Endothelial cell of umbilical vein (primary cell): ENCODE results near the gene GSE1. TPM values are rescaled to one million over a fixed set of nuclear protein-coding genes. Genes with fewer than 3 reads are reported as not detected.

Experiments used
- BruUV-seq: library from RNA; stranded (reverse); fragments of 400-500 nt; replicated peaks from 2 replicates; lab custom pipeline; 2021; lab: Mats Ljungman, UMichigan
- CTCF ChIA-PET: fragments of 300-600, 350-600 bp; sonication (Branson Sonifier 250); formaldehyde crosslinking; loops from one replicate; lab custom pipeline; 2021; ENCODE audit warnings: antibody characterized with exemption, inconsistent platforms; lab: Charles Lee
- POLR2A ChIA-PET: fragments of 300-600, 350-600 bp; sonication (Branson Sonifier 250); formaldehyde crosslinking; loops from one replicate; lab custom pipeline; 2021; ENCODE audit warnings: antibody characterized with exemption, inconsistent platforms; lab: Charles Lee
- DNase-seq: peaks from one replicate; pipeline ENCODE4 v3.0.0-alpha.2; 2011; ENCODE audit warnings: low read depth, low spot score
- FAIRE-seq: peaks from 2 replicates; lab custom pipeline; 2011; peaks lifted over from hg19 to GRCh38; lab: Jason Lieb, UNC
- H2AFZ ChIP-seq: 2 replicates; pipeline ENCODE4 v1.6.0; 2012; ENCODE audit warnings: low read depth, low read length, control low read depth, inconsistent platforms
- H3K27ac ChIP-seq: 2 replicates; pipeline ENCODE4 v1.5.1; 2011; ENCODE audit warnings: low read depth, mild to moderate bottlenecking, control low read depth, low read length, moderate library complexity; ENCODE audit not compliant: insufficient read depth
- H3K27me3 ChIP-seq, 2 experiments: 2 replicates each; pipeline versions ENCODE4 v1.6.0 to v1.6.1; 2011; ENCODE audit warnings: low read length in 2 of 2, mixed read lengths in 1 of 2; ENCODE audit not compliant: control insufficient read depth in 2 of 2, insufficient read depth in 2 of 2
- H3K36me3 ChIP-seq, 2 experiments: 2 replicates in 1 of 2; 3 replicates in 1 of 2; pipeline ENCODE4 v1.5.1; 2011; ENCODE audit warnings: low read length in 2 of 2, mild to moderate bottlenecking in 1 of 2, moderate library complexity in 1 of 2; ENCODE audit not compliant: control insufficient read depth in 2 of 2, insufficient read depth in 2 of 2; ENCODE audit errors: extremely low read depth in 1 of 2
- H3K4me1 ChIP-seq: 3 replicates; pipeline ENCODE4 v1.5.1; 2011; ENCODE audit warnings: mild to moderate bottlenecking, low read length; ENCODE audit not compliant: control insufficient read depth, insufficient read depth; ENCODE audit errors: extremely low read depth
- H3K4me2 ChIP-seq: 2 replicates; pipeline ENCODE4 v1.6.1; 2011; ENCODE audit warnings: low read length, control low read depth, mixed read lengths; ENCODE audit not compliant: insufficient read depth
- H3K4me3 ChIP-seq, 3 experiments: fragments of 200-600 bp in 1 of 3; sonication (generic), shearing (Covaris generic) in 1 of 3; replicated peaks in 1 of 3; 2 replicates each; pipeline ENCODE4 v1.5.1; 2011 to 2016; ENCODE audit warnings: control low read depth in 3 of 3, low read length in 3 of 3, mild to moderate bottlenecking in 2 of 3, inconsistent platforms in 1 of 3, low read depth in 1 of 3, moderate library complexity in 1 of 3; ENCODE audit not compliant: insufficient read depth in 1 of 3
- H3K79me2 ChIP-seq: 2 replicates; pipeline ENCODE4 v1.6.0; 2012; ENCODE audit warnings: low read length, inconsistent platforms; ENCODE audit not compliant: control insufficient read depth, insufficient read depth
- H3K9ac ChIP-seq: replicated peaks from 2 replicates; pipeline ENCODE3; 2011; ENCODE audit warnings: low read length, control low read depth; ENCODE audit not compliant: insufficient read depth; ENCODE audit errors: extremely low read depth
- H3K9me1 ChIP-seq: replicated peaks from 3 replicates; pipeline ENCODE4 v1.6.0; 2011; ENCODE audit warnings: mild to moderate bottlenecking, low read length; ENCODE audit not compliant: control insufficient read depth, insufficient read depth; ENCODE audit errors: extremely low read depth
- H3K9me3 ChIP-seq: replicated peaks from 2 replicates; pipeline ENCODE4 v1.5.1; 2012; ENCODE audit warnings: low read length, inconsistent platforms; ENCODE audit not compliant: control insufficient read depth, insufficient read depth
- H4K20me1 ChIP-seq: replicated peaks from 2 replicates; pipeline ENCODE3; 2011; ENCODE audit warnings: mild to moderate bottlenecking, low read length; ENCODE audit not compliant: control insufficient read depth, insufficient read depth; ENCODE audit errors: extremely low read depth
- CTCF ChIP-seq, 2 donors: IDR thresholded peaks; 1 replicate in 1 of 2; 2 replicates in 1 of 2; pipeline ENCODE4 v1.5.1; 2011; ENCODE audit warnings: low read length in 2 of 2, mild to moderate bottlenecking in 2 of 2, moderate library complexity in 2 of 2, control low read depth in 1 of 2, inconsistent platforms in 1 of 2, low read depth in 1 of 2; ENCODE audit not compliant: insufficient read depth in 1 of 2; ENCODE audit errors: extremely low read depth in 1 of 2
- EZH2 ChIP-seq: IDR thresholded peaks from 2 replicates; pipeline ENCODE4 v1.6.1; 2012; ENCODE audit warnings: borderline replicate concordance, low read depth, mild to moderate bottlenecking, moderate library complexity, low read length, inconsistent platforms; ENCODE audit not compliant: severe bottlenecking
- FOS ChIP-seq: IDR thresholded peaks from 2 replicates; pipeline ENCODE4 v1.6.1; 2011; ENCODE audit warnings: mild to moderate bottlenecking, low read length, moderate library complexity, borderline replicate concordance; ENCODE audit not compliant: insufficient read depth
- GATA2 ChIP-seq: IDR thresholded peaks from 2 replicates; pipeline ENCODE4 v1.7.0; 2011; ENCODE audit warnings: low read depth, mild to moderate bottlenecking, moderate library complexity, mixed read lengths, low read length; ENCODE audit not compliant: insufficient read length, insufficient read depth
- JUN ChIP-seq: IDR thresholded peaks from 2 replicates; pipeline ENCODE4 v1.6.1; 2011; ENCODE audit warnings: borderline replicate concordance, low read depth; ENCODE audit not compliant: insufficient read length, insufficient read depth
- MAX ChIP-seq: IDR thresholded peaks from 2 replicates; pipeline ENCODE4 v1.6.1; 2011; ENCODE audit not compliant: insufficient read depth, insufficient read length
- MYC ChIP-seq: IDR thresholded peaks from one replicate; pipeline ENCODE4 v1.6.1; 2011; ENCODE audit warnings: mild to moderate bottlenecking, low read depth, low read length
- POLR2A ChIP-seq: IDR thresholded peaks from 2 replicates; pipeline ENCODE4 v1.6.1; 2012; ENCODE audit warnings: low read depth, mild to moderate bottlenecking, control low read depth, low read length
- POLR2AphosphoS5 ChIP-seq: IDR thresholded peaks from 2 replicates; pipeline ENCODE4 v1.6.1; 2012; ENCODE audit warnings: low read depth, mild to moderate bottlenecking, control low read depth, low read length, moderate library complexity; ENCODE audit not compliant: insufficient read depth
- dilution Hi-C: fragments of 300-500 bp; cut with MboI; formaldehyde crosslinking; loops from one replicate; pipeline ENCODE4 v1.15.0; 2019; ENCODE audit warnings: low sequenced_read_pairs; ENCODE audit not compliant: extremely low pct_ligation_motif_present
- intact Hi-C: fragments of 100-400 bp; cut with micrococcal nuclease; formaldehyde crosslinking; loops from one replicate; pipeline ENCODE4 v1.10.0; 2022
- polyA plus RNA-seq, 4 experiments: library from polyadenylated mRNA; depleted of rRNA in 3 of 4; stranded (reverse) in 3 of 4; unstranded in 1 of 4; fragments of >200 nt; gene quantifications; 2 replicates each; pipeline versions ENCODE4 v1.2.1 to v1.2.3, GENCODE V29; 2011 to 2012; ENCODE audit warnings: missing spikeins in 1 of 4
- total RNA-seq: library from RNA; stranded (reverse); gene quantifications from 2 replicates; pipeline ENCODE4 v1.2.3, GENCODE V29; 2021

Gene GSE1
- total and polyA plus RNA-seq, 2 donors (not counting 3 experiments of a cell fraction or from before 2014, with no cell fraction given) = 4.2 to 18.3 TPM

GRCh38 chr16:85617948-85618347 is 4.8 kb downstream of the GSE1 start:
- DNase-seq (no peak), FAIRE-seq (no peak)
- intact Hi-C loops = loop anchor here (10.0 kb wide), 1 partner anchor 313 kb away; no protein-coding TSS in a partner anchor
- H3K9me1 ChIP-seq = no peaks in the 10 kb centered on the region
- no peaks in the 10 kb centered on the region for H3K36me3 ChIP-seq
- ChIA-PET POLR2A (no interaction called here), CTCF (interaction anchor here (0.9 to 3.2 kb wide), 4 partner anchors 202 to 373 kb away, joined by 3 to 37 read pairs (median 19); no protein-coding TSS in a partner anchor)
- H4K20me1 ChIP-seq = no peaks in the 10 kb centered on the region
- H3K79me2 ChIP-seq = no peaks in the 10 kb centered on the region
- dilution Hi-C loops = no loop called here
- no peaks in the 10 kb centered on the region for H3K9me3 ChIP-seq
- peaks cover 2% of the 10 kb centered on the region for H3K4me1 ChIP-seq
- no peak overlapping the region for H3K4me2 ChIP-seq
- no TSS peak for BruUV-seq
- H3K27ac ChIP-seq = no peak overlapping the region
- H3K27me3 ChIP-seq = no peaks in the 10 kb centered on the region
- no peak overlapping the region for H3K9ac ChIP-seq
- no peak for TF ChIP-seq JUN
- TF ChIP-seq MYC = no peak
- no peak for TF ChIP-seq GATA2
- no peak for TF ChIP-seq POLR2A
- TF ChIP-seq EZH2 = no peak
- TF ChIP-seq FOS = no peak
- no peak for TF ChIP-seq CTCF (IDR thresholded peaks at IDR 0.05; ENCODE audit: extremely low read depth in 1 of 2, insufficient read depth in 1 of 2, low read depth in 1 of 2, low read length in 2 of 2)
- TF ChIP-seq POLR2AphosphoS5 = no peak
- no peak for TF ChIP-seq MAX
- H3K4me3 ChIP-seq = no peak overlapping the region
- no peak overlapping the region for H2AFZ ChIP-seq
